SK-N-MC (cell line): ENCODE data around the gene MAP1A.

Experiments used
- EZH2 ChIP-seq: fragments of 200-600 bp; sonication (generic); IDR thresholded peaks from one replicate; pipeline ENCODE4 v1.6.1; 2017; ENCODE audit warnings: antibody characterized with exemption
- FOXP2 ChIP-seq: optimal IDR thresholded peaks from 2 replicates; pipeline ENCODE3; 2011; ENCODE audit warnings: mild to moderate bottlenecking, moderate library complexity; ENCODE audit not compliant: insufficient read depth; ENCODE audit errors: extremely low read length, control extremely low read depth
- POLR2AphosphoS5 ChIP-seq: IDR thresholded peaks from 2 replicates; pipeline ENCODE4 v1.6.1; 2012; ENCODE audit warnings: mild to moderate bottlenecking, low read depth, low read length, borderline replicate concordance

DNA sequence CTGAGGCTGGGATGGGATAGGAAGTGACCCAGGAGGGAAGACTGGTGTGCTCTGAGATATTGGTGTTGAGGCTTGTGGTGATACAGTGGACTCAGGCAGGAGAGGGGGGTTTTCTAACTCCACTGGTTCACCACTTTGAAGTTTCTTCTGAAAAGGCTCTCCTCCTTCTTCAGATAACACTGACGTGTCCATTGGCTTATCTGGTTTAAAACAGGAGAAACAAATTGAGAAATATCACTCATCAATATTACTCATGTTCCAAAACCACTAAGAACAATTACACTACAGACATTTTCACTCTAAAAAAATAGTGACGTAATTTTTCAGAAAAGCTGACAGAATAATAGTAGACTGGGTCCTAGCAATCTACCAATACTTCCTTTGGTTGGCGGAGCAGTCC is 47.5 kb upstream of the MAP1A start:
- no peak for TF ChIP-seq EZH2
- TF ChIP-seq POLR2AphosphoS5, result no peak
- no peak for TF ChIP-seq FOXP2
